GM12875 (cell line): ENCODE data around the gene DAPP1.

Source experiments
- H3K4me3 ChIP-seq: one replicate; pipeline ENCODE4 v1.5.1; 2011; ENCODE audit warnings: low read depth, low read length, control low read depth
- TF ChIP-seq, protein P1 (sequence below): IDR thresholded peaks from 2 replicates; pipeline ENCODE4 v1.5.1; 2011; ENCODE audit warnings: low read depth, mild to moderate bottlenecking, control low read depth, inconsistent platforms, low read length, moderate library complexity, borderline replicate concordance; ENCODE audit not compliant: insufficient read depth

DAPP1 gene

GRCh38 chr4:99833756-99834155 is 17.1 kb downstream of the DAPP1 start:
- TF ChIP-seq, protein P1, sequence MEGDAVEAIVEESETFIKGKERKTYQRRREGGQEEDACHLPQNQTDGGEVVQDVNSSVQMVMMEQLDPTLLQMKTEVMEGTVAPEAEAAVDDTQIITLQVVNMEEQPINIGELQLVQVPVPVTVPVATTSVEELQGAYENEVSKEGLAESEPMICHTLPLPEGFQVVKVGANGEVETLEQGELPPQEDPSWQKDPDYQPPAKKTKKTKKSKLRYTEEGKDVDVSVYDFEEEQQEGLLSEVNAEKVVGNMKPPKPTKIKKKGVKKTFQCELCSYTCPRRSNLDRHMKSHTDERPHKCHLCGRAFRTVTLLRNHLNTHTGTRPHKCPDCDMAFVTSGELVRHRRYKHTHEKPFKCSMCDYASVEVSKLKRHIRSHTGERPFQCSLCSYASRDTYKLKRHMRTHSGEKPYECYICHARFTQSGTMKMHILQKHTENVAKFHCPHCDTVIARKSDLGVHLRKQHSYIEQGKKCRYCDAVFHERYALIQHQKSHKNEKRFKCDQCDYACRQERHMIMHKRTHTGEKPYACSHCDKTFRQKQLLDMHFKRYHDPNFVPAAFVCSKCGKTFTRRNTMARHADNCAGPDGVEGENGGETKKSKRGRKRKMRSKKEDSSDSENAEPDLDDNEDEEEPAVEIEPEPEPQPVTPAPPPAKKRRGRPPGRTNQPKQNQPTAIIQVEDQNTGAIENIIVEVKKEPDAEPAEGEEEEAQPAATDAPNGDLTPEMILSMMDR, result no peak
- H3K4me3 ChIP-seq, result no peak overlapping the region

- H3K4me3 ChIP-seq, result no peak overlapping the region
- TF ChIP-seq, protein P1, result no peak
Observed at GRCh38 chr4:99834569-99834968, 17.9 kb downstream of the DAPP1 start.

DNA sequence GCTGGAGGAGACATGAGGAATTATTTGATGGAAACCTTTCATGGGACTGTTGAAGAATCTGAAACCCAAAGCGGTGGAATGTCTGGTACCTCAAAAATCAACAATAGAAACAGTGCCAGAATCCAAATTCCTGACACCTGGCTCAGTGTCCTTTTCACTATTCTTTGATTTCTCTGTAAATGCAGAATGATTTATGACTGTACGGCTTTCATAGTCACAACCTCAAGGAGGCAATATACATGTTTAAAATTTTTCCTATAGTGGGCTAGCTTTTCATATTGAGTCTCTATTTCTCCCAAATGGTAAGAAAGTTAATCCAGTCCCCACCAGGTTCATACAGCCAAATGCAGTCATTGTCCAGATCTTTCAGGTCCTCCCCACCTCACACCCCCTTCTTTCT is 19.3 kb downstream of the DAPP1 start:
- H3K4me3 ChIP-seq, result no peak overlapping the region
- TF ChIP-seq, protein P1, result no peak

- TF ChIP-seq, protein P1, result no peak
Observed at GRCh38 chr4:99838927-99839326, 22.3 kb downstream of the DAPP1 start.

GRCh38 chr4:99841129-99841528 is 24.5 kb downstream of the DAPP1 start:
- TF ChIP-seq, protein P1, result no peak
- no peak overlapping the region for H3K4me3 ChIP-seq

More at GRCh38 chr4:99838927-99839326, 22.3 kb downstream of the DAPP1 start:
- no peak overlapping the region for H3K4me3 ChIP-seq

DNA sequence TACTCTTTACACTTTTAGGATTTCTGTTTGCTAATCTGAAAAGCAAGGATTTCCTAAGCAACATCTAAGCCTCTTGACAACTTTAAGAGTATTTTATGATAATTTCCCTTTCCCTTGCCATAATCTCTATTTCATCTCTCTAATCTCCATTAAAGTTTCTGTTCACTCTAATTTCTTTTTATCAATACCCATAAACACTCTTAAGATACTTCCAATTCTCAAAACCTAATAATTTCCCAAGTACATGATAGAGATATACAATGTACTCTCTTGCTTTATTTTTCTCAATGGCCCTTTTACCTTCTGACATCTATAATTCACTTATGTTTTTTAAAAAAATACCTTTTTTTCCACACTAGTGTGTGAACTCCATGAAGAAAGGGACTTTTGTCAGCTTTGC is 26.8 kb downstream of the DAPP1 start:
- TF ChIP-seq, protein P1, result no peak
- no peak overlapping the region for H3K4me3 ChIP-seq

DNA sequence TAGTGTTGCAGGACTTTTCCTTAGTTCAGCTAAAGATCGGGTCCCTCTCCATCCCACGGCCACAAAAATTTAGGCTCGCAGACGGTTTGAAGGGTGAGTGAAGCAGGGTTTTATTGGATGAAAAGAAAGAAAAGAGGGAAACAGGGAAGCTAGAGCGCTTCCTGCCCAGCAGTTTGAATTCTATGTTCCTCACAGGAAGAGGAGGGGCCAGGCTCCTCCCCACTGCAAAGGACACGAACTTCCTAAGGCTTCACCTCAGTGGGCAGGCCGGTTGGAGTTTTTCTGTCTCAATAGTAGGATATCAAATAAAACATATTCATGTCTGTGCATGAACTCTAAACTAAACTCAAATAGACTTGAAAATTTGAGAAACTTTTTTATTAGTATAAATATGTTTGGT is 27.4 kb downstream of the DAPP1 start:
- no peak overlapping the region for H3K4me3 ChIP-seq
- TF ChIP-seq, protein P1, result no peak
